GM19099 (cell line): ENCODE measurements around the gene HRH2.

Experiments
- POLR2A ChIP-seq: IDR thresholded peaks from 3 replicates; pipeline ENCODE4 v1.6.1; 2011; ENCODE audit warnings: low read depth; ENCODE audit not compliant: insufficient read length; ENCODE audit errors: extremely low read depth

The HRH2 gene

DNA sequence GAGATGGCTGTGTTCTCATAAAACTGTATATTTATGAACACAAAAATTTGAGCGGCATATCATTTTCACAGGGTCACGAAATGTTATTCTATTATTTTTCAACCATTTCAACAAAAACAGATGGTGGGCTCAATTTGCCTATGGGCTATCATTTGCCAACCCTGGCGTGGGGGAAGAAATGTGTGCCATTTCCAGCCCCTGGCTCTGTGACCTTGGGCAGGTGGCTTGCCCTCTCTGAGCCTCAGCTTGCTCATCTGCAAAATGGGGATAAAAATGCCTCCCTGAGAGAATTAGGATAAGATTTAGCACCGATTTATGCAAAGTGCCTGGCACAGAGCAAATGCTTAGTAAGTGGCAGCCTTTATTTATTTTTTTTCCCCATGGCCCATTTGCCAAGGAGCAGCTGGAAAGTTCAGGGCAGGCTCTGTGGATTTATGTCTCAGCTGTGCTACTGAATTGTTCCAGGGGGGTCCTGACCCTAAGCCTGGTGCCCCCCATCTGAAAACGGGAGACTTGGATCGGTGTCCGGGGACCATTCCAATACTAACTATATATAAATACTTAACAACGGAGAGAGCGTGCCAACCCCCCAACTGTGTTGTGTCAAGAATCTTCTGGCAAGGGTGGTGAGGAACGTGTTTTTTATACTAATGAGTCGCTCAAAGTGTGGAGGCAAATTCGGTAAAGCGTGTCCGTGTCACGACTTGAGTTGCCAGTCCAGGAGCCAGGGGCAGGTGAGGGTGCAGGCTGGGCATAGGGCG, 34.5 kb downstream of the HRH2 start:
- no peak for TF ChIP-seq POLR2A

GRCh38 chr5:175692996-175693710, 35.3 kb downstream of the HRH2 start:
- TF ChIP-seq POLR2A: no peak

- no peak for TF ChIP-seq POLR2A
Measured at GRCh38 chr5:175693741-175694140, 35.9 kb downstream of the HRH2 start.

GRCh38 chr5:175694371-175695160, 36.7 kb downstream of the HRH2 start:
- TF ChIP-seq POLR2A: no peak

- TF ChIP-seq POLR2A: no peak
Measured at GRCh38 chr5:175695161-175696126, 37.6 kb downstream of the HRH2 start.

GRCh38 chr5:175696139-175696854, 38.4 kb downstream of the HRH2 start:
- no peak for TF ChIP-seq POLR2A

DNA sequence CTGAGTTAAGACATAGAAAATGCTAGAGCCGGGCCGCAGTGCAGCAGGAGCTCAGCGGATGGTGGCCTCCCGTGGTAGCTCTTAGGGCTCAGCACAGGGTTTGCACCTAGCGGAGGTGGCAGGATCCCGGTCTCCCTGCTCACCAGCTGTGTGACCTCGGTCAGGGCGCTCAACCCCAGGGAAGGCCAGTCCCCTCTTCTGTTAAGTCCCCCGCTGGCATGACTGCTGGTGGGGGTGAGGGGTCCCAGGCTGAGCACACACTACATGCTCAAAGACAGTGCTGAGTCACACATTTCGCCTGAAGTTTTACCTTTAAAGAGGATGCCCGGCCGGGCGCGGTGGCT, 39.0 kb downstream of the HRH2 start:
- TF ChIP-seq POLR2A: no peak

GRCh38 chr5:175697846-175698245, 40.0 kb downstream of the HRH2 start:
- no peak for TF ChIP-seq POLR2A

GRCh38 chr5:175698401-175699115, 40.7 kb downstream of the HRH2 start:
- no peak for TF ChIP-seq POLR2A

DNA sequence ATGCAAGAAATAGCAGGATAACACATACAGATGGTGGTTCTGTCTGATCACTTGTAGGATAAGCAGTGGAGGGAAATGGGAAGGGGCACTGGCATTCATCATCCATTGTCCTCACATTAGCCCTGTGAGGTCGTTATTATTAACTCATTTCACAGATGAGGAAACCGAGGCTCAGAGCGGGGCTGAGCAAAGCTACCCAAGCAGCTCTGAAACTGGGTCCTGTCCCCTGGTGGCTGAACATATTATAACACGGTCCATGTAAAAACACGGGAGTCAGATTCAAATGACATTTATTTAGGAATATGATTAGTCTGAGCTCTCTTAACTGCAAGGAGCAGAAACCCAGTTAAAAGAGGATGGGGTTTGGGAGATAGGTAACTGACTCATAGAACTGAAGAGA, 43.1 kb downstream of the HRH2 start:
- no peak for TF ChIP-seq POLR2A

DNA sequence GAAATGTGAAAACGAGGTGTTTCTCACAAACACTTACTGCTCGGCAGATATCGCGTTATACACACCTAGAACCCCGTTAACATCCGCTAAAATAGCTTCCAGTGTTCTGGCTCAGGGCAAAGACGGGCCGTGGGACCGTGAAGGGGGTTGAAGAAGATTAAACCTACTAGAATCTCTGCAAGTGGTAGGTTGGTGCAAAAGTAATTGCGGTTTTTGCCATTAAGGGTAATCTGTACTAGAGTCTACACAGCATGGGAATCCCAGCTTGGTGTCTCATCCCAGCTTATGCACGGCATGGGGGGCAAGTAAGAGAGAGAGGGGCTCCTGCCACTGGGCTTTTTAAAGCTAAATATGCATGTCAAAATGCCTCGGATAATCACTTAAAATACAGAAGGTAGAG, 43.9 kb downstream of the HRH2 start:
- TF ChIP-seq POLR2A: no peak

DNA sequence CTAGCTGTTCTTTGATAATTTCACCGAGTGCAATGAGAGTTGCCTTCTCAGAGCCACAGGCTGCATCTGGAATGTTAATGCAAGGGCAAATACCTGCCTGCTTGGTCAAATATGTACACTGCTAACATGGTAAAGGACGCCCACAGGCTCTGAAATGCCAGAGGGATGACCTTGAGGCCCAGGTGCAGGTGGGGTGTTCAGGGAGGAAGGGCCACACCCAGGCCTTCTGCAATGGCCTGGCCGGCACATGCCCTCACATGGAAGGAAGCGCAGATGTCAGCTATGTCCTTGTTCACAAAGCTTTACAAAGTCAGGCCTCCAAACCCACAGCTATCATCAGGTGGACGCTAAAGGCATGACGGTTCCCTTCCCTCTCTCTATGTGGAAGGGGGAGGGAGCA, 48.6 kb downstream of the HRH2 start:
- no peak for TF ChIP-seq POLR2A

DNA sequence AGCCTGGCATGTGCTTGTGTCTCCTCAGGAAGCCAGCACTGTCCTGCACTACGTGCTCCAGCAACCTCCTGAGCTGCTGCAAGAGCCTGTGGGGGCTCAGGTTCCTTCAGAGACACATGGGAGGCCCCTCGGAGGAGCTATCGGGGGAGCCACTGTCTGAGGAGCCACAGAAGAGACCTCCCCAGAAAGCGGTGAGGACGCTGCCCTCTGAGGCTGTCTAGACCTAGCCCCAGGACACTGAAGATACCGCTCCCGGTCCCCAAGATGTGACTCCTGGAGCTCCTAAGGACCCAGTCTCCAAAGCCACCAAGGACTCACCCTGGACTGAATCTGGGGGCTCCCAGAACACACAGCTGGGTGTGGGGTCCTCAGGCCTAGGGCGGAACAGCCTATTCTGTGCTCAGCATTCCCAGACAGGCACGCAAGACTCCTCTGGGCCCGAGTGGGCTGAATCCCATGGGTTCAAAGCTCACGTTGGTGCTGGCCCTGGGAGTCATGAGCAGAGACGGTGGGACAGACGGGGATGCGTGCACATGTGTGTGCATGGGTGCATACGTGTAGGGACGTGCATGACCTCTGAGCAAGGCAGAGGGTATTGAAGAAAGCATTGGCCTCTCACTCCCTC, 50.0 kb downstream of the HRH2 start:
- no peak for TF ChIP-seq POLR2A

DNA sequence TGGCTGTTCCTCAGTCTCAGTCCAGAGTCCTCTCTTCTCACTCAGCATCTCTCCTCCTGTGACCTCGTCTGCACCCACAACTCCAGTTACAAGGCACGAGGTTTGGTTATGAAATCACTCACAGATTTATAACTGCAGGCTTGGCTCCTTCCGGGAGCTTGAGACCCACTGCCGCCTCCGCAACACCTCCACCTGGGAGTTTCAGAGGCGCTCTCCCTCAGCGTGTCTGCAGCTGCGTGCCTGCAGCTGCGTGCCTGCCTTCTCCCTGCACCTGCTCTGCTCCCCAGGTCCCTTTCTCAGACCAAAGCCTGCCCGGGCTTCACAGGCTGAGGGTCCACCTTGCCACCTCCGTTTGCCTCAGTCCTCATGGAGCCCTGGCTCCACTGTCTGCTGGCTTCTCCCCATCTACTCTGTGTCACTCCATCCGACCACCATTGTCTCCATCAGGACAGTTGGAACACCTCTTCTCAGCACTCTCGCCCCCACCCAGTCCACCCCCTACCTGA, 51.5 kb downstream of the HRH2 start:
- TF ChIP-seq POLR2A: no peak
